Type B pancreatic cell (in vitro differentiated cells): ENCODE results near the gene ARNT2. TPM values are rescaled to one million over a fixed set of nuclear protein-coding genes. Genes with fewer than 3 reads are reported as not detected.

Experiments
- DNase-seq: peaks from one replicate; pipeline ENCODE4 v3.0.0; 2021; ENCODE audit warnings: mixed read lengths; ENCODE audit not compliant: unreplicated experiment; ENCODE audit errors: extremely low spot score
- H3K27ac Mint-ChIP-seq: 2 replicates; pipeline ENCODE4 v1.8.0; 2021; ENCODE audit warnings: mild to moderate bottlenecking, mixed read lengths
- H3K27me3 Mint-ChIP-seq: 2 replicates; pipeline ENCODE4 v1.8.0; 2021; ENCODE audit warnings: mixed read lengths
- H3K36me3 Mint-ChIP-seq: 2 replicates; pipeline ENCODE4 v1.8.0; 2021; ENCODE audit warnings: mixed read lengths
- H3K4me1 Mint-ChIP-seq: one replicate; pipeline ENCODE4 v1.8.0; 2021; ENCODE audit warnings: mixed read lengths; ENCODE audit not compliant: unreplicated experiment
- H3K4me3 Mint-ChIP-seq: 2 replicates; pipeline ENCODE4 v1.8.0; 2021; ENCODE audit warnings: mild to moderate bottlenecking, mixed read lengths
- H3K9me3 Mint-ChIP-seq: 2 replicates; pipeline ENCODE4 v1.8.0; 2021; ENCODE audit warnings: mixed read lengths
- CTCF ChIP-seq: fragments of 200-600 bp; sonication (generic); conservative IDR thresholded peaks from 2 replicates; pipeline ENCODE4 v1.5.0; 2021; ENCODE audit warnings: antibody characterized with exemption, mild to moderate bottlenecking
- total RNA-seq: library from RNA; stranded (reverse); gene quantifications from 2 replicates; pipeline ENCODE4 v1.2.1, GENCODE V29; 2021; ENCODE audit warnings: low replicate concordance

The ARNT2 gene
- total RNA-seq, 1 donor from 2014 or later, result 22.4 TPM

- Mint-ChIP-seq H3K4me1 (peaks cover 14% of the 10 kb centered on the region), H3K4me3 (no peak overlapping the region), H3K27me3 (no peaks in the 10 kb centered on the region), H3K27ac (no peak overlapping the region), H3K36me3 (peaks cover 20% of the 10 kb centered on the region), H3K9me3 (no peaks in the 10 kb centered on the region)
- no peak for TF ChIP-seq CTCF
- no peak for DNase-seq
Measured at GRCh38 chr15:80587816-80588456, 183.8 kb downstream of the ARNT2 start.

GRCh38 chr15:80588801-80589200, 184.6 kb downstream of the ARNT2 start:
- Mint-ChIP-seq H3K27me3 (no peaks in the 10 kb centered on the region), H3K9me3 (no peaks in the 10 kb centered on the region), H3K4me1 (peaks cover 14% of the 10 kb centered on the region), H3K27ac (no peak overlapping the region), H3K4me3 (no peak overlapping the region), H3K36me3 (peaks cover 20% of the 10 kb centered on the region)
- no peak for DNase-seq
- TF ChIP-seq CTCF, result no peak

GRCh38 chr15:80590761-80591355, 186.7 kb downstream of the ARNT2 start:
- Mint-ChIP-seq H3K27me3 (no peaks in the 10 kb centered on the region), H3K9me3 (no peaks in the 10 kb centered on the region), H3K36me3 (peaks cover 17% of the 10 kb centered on the region), H3K4me1 (peaks cover 14% of the 10 kb centered on the region), H3K4me3 (no peak overlapping the region), H3K27ac (no peak overlapping the region)
- DNase-seq, result no peak
- no peak for TF ChIP-seq CTCF

- no peak for TF ChIP-seq CTCF
- Mint-ChIP-seq H3K4me3 (no peak overlapping the region), H3K27me3 (no peaks in the 10 kb centered on the region), H3K4me1 (peaks cover 9% of the 10 kb centered on the region), H3K27ac (no peak overlapping the region), H3K9me3 (no peaks in the 10 kb centered on the region), H3K36me3 (peaks cover 14% of the 10 kb centered on the region)
- no peak for DNase-seq
Measured at GRCh38 chr15:80591471-80591870, 187.3 kb downstream of the ARNT2 start.

- Mint-ChIP-seq H3K27ac (no peak overlapping the region), H3K36me3 (peaks cover 14% of the 10 kb centered on the region), H3K27me3 (no peaks in the 10 kb centered on the region), H3K4me3 (no peak overlapping the region), H3K4me1 (peaks cover 9% of the 10 kb centered on the region), H3K9me3 (no peaks in the 10 kb centered on the region)
- TF ChIP-seq CTCF, result no peak
- DNase-seq, result no peak
Measured at GRCh38 chr15:80591938-80592825, 188.0 kb downstream of the ARNT2 start.
